K562 (cell line): ENCODE data around the gene C2CD2L. TPM values are rescaled to one million over a fixed set of nuclear protein-coding genes. Genes with fewer than 3 reads are reported as not detected.

ENCODE experiments used
- CREM ChIP-seq: IDR thresholded peaks from 2 replicates; pipeline ENCODE4 v1.6.1; 2014; ENCODE audit warnings: antibody characterized with exemption, low read depth
- CTCF ChIP-seq, 3 experiments: IDR thresholded peaks in 2 of 3; conservative IDR thresholded peaks in 1 of 3; 2 replicates each; pipeline ENCODE4 v1.5.1; 2011 to 2012; ENCODE audit warnings: low read length in 3 of 3, mild to moderate bottlenecking in 3 of 3, control low read depth in 2 of 3, improper control_type of control experiment in 1 of 3, inconsistent platforms in 1 of 3, low read depth in 1 of 3, mixed read lengths in 1 of 3, moderate library complexity in 1 of 3; ENCODE audit not compliant: insufficient read depth in 2 of 3
- DEAF1 ChIP-seq: fragments of 450-650 bp; formaldehyde crosslinking; IDR thresholded peaks from 2 replicates; pipeline ENCODE4 v1.4.0; 2020; ENCODE audit warnings: mild to moderate bottlenecking, moderate library complexity
- GATAD2A ChIP-seq: fragments of 450-650 bp; IDR thresholded peaks from 2 replicates; pipeline ENCODE4 v1.6.1; 2017
- MAZ ChIP-seq, 2 experiments: fragments of 450-650 bp in 1 of 2; sonication (generic) in 1 of 2; formaldehyde crosslinking; IDR thresholded peaks in 1 of 2; conservative IDR thresholded peaks in 1 of 2; 2 replicates each; pipeline versions ENCODE4 v1.4.0 to v1.5.0; 2020; ENCODE audit warnings: mild to moderate bottlenecking in 1 of 2, missing genetic modification reagents in 1 of 2
- RAD21 ChIP-seq, 2 experiments: fragments of 250-450 bp in 1 of 2; fragments of 450-650 bp in 1 of 2; sonication (Bioruptor Pico) in 1 of 2; formaldehyde crosslinking in 1 of 2; IDR thresholded peaks in 1 of 2; conservative IDR thresholded peaks in 1 of 2; 2 replicates each; pipeline versions ENCODE4 v1.4.0 to v1.8.0; 2020 to 2022; ENCODE audit warnings: mild to moderate bottlenecking in 2 of 2, moderate library complexity in 1 of 2
- REST ChIP-seq, 2 experiments: fragments of 450-650 bp; formaldehyde crosslinking in 1 of 2; IDR thresholded peaks; 2 replicates each; pipeline versions ENCODE4 v1.4.0 to v1.6.1; 2014 to 2020; ENCODE audit warnings: mild to moderate bottlenecking in 2 of 2, borderline replicate concordance in 1 of 2, low read depth in 1 of 2
- polyA plus RNA-seq, 8 experiments: library from polyadenylated mRNA; depleted of rRNA in 4 of 8; stranded (reverse) in 5 of 8; unstranded in 3 of 8; fragments of >200 nt; fragmentation: Nextera tagmentation in 2 of 8; fragmentation: Illumina TruSeq in 1 of 8; extraction: Ambion mirVana in 2 of 8; extraction: Trizol in 1 of 8; gene quantifications; 2 replicates each; pipeline versions ENCODE4 v1.2.1 to v1.2.3, GENCODE V29; 2011 to 2014; ENCODE audit warnings: inconsistent platforms in 1 of 8, missing spikeins in 1 of 8
- total RNA-seq, 7 experiments: library from RNA; depleted of rRNA in 6 of 7; stranded (reverse); fragments of >200 nt in 6 of 7; fragmentation: Illumina TruSeq in 2 of 7; extraction: Trizol in 2 of 7; gene quantifications; 2 replicates each; pipeline versions ENCODE4 v1.2.1 to v1.2.3, GENCODE V29; 2011 to 2021; ENCODE audit warnings: low replicate concordance in 1 of 7
- TF ChIP-seq, protein P1 (sequence below): IDR thresholded peaks from 2 replicates; pipeline ENCODE4 v1.6.1; 2011; ENCODE audit warnings: borderline replicate concordance, low read depth, mild to moderate bottlenecking, moderate library complexity, low read length; ENCODE audit not compliant: insufficient read depth, poor library complexity, severe bottlenecking
- TF ChIP-seq, protein P2 (sequence below): fragments of 200-800 bp; sonication (Bioruptor generic); IDR thresholded peaks from 2 replicates; pipeline ENCODE4 v1.6.1; 2017; ENCODE audit warnings: missing genetic modification characterization, missing compliant biosample characterization

Gene C2CD2L
- total and polyA plus RNA-seq, 9 of the 15 experiments (the other 6 are each of a cell fraction or from before 2014, with no cell fraction given) = 0.66 to 41.2 (median 14.8) TPM

GRCh38 chr11:119144825-119145486, 37.8 kb downstream of the C2CD2L start (continued):
- TF ChIP-seq REST (IDR thresholded peaks at IDR 0.05; ENCODE audit: borderline replicate concordance) (peak; percentile 29; the same call in 1 of the 2 replicates), REST (CRISPR knock-in tag; IDR thresholded peaks at IDR 0.05; ENCODE audit: low read depth) (no peak), GATAD2A (no peak), CTCF (IDR thresholded peaks at IDR 0.05 in 2 of 3, conservative IDR thresholded peaks at IDR 0.05 in 1 of 3; ENCODE audit: insufficient read depth in 2 of 3, low read depth in 1 of 3, low read length in 3 of 3) (peak; percentile 72 to 77 (median 73)), DEAF1 (CRISPR knock-in tag) (0 out of 2 replicates have a peak, but pooled peaks have one; percentile 12), MAZ (CRISPR knock-in tag; conservative IDR thresholded peaks at IDR 0.05 in 1 of 2, IDR thresholded peaks at IDR 0.05 in 1 of 2) (peak in 1 of 2 experiments; percentile 74; a peak in 2 of 4 replicates), RAD21 (CRISPR knock-in tag; conservative IDR thresholded peaks at IDR 0.05 in 1 of 2, IDR thresholded peaks at IDR 0.05 in 1 of 2) (peak; percentile 44 to 62), CREM (0 out of 2 replicates have a peak, but pooled peaks have one; percentile 8)
- TF ChIP-seq, protein P1, sequence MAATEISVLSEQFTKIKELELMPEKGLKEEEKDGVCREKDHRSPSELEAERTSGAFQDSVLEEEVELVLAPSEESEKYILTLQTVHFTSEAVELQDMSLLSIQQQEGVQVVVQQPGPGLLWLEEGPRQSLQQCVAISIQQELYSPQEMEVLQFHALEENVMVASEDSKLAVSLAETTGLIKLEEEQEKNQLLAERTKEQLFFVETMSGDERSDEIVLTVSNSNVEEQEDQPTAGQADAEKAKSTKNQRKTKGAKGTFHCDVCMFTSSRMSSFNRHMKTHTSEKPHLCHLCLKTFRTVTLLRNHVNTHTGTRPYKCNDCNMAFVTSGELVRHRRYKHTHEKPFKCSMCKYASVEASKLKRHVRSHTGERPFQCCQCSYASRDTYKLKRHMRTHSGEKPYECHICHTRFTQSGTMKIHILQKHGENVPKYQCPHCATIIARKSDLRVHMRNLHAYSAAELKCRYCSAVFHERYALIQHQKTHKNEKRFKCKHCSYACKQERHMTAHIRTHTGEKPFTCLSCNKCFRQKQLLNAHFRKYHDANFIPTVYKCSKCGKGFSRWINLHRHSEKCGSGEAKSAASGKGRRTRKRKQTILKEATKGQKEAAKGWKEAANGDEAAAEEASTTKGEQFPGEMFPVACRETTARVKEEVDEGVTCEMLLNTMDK = peak; percentile 17
- TF ChIP-seq, protein P2, sequence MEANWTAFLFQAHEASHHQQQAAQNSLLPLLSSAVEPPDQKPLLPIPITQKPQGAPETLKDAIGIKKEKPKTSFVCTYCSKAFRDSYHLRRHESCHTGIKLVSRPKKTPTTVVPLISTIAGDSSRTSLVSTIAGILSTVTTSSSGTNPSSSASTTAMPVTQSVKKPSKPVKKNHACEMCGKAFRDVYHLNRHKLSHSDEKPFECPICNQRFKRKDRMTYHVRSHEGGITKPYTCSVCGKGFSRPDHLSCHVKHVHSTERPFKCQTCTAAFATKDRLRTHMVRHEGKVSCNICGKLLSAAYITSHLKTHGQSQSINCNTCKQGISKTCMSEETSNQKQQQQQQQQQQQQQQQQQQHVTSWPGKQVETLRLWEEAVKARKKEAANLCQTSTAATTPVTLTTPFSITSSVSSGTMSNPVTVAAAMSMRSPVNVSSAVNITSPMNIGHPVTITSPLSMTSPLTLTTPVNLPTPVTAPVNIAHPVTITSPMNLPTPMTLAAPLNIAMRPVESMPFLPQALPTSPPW (CRISPR knock-in tag) = peak; percentile 65
